ENCODE results near the gene LCN9. TPM values are rescaled to one million over a fixed set of nuclear protein-coding genes. Genes with fewer than 3 reads are reported as not detected.
"Not testable (repeated sequence)": the region's sequence is repeated elsewhere in the genome, so short reads cannot be mapped to it uniquely, and the experiment has no call there.

Gene LCN9
- total RNA-seq, 1 donor from 2014 or later, result not detected

DNA sequence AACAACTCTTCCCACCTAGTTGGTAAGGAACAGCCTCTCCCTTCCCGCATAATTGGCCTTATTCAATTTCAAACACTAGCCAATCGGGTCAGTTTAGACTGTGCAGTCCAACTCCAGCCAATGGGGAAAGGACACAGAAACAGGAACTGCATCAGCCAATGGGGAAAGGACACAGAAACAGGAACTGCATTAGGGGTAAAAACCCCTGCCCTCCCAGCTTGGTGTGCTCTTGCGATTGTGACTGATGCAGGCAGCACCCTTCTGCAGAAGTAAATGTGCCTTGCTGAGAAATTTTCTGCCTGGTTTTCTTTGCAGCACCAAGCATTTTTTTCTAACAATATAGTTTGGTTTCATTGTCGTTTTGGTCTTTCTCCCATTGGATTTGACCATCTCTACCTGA, 15.2 kb upstream of the LCN9 start:
- intact Hi-C loops (cut with micrococcal nuclease), result no loop called here

GRCh38 chr9:135648494-135649410, 14.4 kb upstream of the LCN9 start:
- intact Hi-C loops (cut with micrococcal nuclease), result no loop called here

DNA sequence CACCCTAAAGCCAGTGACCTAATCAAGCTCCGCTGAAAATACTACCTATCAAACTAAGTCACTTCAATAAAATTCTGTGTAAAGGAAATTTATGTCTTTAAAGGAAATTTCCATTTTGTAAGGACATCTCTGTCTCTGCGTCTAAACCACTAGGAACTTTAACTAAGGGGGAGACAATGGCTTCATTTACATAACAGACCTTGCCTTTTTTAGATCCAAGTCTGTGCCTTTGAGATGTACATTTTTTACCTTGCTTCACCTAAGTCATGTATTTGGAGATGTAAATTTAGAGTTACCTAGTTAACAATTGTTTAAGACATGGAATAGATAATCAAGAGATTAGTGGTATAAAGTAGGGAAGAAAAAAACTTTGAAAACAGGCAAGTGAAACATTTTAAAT, 13.6 kb upstream of the LCN9 start:
- intact Hi-C loops (cut with micrococcal nuclease), result no loop called here

GRCh38 chr9:135650408-135650807, 12.7 kb upstream of the LCN9 start:
- intact Hi-C loops (cut with micrococcal nuclease), result no loop called here

GRCh38 chr9:135655317-135655716, 7.8 kb upstream of the LCN9 start:
- intact Hi-C loops (cut with micrococcal nuclease), result no loop called here

- intact Hi-C loops (cut with micrococcal nuclease), result no loop called here
Observed at GRCh38 chr9:135657416-135657815, 5.7 kb upstream of the LCN9 start.

GRCh38 chr9:135659252-135659651, 3.9 kb upstream of the LCN9 start:
- intact Hi-C loops (cut with micrococcal nuclease), result no loop called here

GRCh38 chr9:135660407-135660806, 2.7 kb upstream of the LCN9 start:
- intact Hi-C loops (cut with micrococcal nuclease), result no loop called here

DNA sequence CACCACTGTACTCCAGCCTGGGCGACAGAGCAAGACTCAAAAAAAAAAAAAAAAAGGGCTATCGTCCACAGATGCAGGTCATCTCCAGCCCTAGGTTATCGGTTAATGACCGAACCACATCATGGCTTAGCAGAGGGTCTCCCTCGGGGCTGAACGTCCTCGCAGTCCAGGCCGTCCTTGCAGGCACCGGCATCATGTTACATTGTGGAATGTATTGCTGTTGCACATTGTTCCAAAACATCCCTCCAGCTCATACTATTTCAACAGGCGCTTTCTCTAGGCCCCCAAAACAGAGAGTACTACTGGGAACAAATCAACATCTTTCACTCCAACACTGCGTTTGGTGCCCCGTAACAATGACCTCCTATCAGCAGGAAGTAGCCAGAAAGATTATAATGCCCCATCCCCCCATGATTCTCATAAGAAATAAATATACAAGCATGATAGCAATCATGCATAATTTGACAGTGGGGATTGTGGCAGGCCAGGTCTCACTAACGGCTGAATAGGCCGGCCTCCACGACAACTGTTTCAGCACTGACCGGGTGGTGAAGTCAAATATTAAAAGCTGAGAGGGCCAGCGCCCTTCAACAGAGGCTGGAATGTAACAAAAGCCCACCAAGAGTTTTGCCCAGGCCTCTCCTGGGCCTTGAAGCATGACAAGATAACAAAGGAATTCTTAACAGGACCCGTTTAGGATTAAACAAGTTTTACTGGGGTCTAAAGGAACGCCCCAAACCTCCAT, 1.1 kb upstream of the LCN9 start:
- intact Hi-C loops (cut with micrococcal nuclease), result no loop called here

- intact Hi-C loops (cut with micrococcal nuclease), result no loop called here
Observed at GRCh38 chr9:135663451-135663770, 302 bp downstream of the LCN9 start.

- intact Hi-C loops (cut with micrococcal nuclease), result no loop called here
Observed at GRCh38 chr9:135663857-135664256, 748 bp downstream of the LCN9 start.

DNA sequence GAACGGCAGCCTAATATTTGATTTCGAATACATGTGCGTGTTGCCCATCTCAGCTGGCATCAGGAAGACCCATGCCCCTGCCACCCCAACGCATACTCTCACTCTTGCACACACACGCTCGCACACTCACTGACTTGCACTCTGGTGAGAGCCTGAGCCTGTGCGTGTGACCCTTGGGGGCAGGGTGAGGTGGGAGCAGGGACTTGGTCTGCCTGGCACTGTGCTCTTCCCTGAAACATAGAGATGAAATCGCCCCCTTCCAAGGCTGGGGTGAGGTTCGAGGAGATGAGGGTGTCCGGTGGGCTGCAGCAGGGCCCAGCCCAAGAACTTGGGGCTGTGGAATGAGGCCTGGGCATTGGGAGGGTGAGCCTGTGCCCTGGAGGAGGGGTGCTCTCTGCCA, 1.2 kb downstream of the LCN9 start:
- intact Hi-C loops (cut with micrococcal nuclease), result no loop called here

GRCh38 chr9:135664801-135665794, 2.0 kb downstream of the LCN9 start:
- intact Hi-C loops (cut with micrococcal nuclease), result no loop called here

- intact Hi-C loops (cut with micrococcal nuclease), result no loop called here
Observed at GRCh38 chr9:135665795-135666189, 2.7 kb downstream of the LCN9 start.

GRCh38 chr9:135666534-135667462, 3.7 kb downstream of the LCN9 start:
- intact Hi-C loops (cut with micrococcal nuclease), result no loop called here

- intact Hi-C loops (cut with micrococcal nuclease), result no loop called here
Observed at GRCh38 chr9:135667463-135668001, 4.4 kb downstream of the LCN9 start.

- intact Hi-C loops (cut with micrococcal nuclease), result not testable (repeated sequence)
Observed at GRCh38 chr9:135669018-135669417, 5.9 kb downstream of the LCN9 start.

DNA sequence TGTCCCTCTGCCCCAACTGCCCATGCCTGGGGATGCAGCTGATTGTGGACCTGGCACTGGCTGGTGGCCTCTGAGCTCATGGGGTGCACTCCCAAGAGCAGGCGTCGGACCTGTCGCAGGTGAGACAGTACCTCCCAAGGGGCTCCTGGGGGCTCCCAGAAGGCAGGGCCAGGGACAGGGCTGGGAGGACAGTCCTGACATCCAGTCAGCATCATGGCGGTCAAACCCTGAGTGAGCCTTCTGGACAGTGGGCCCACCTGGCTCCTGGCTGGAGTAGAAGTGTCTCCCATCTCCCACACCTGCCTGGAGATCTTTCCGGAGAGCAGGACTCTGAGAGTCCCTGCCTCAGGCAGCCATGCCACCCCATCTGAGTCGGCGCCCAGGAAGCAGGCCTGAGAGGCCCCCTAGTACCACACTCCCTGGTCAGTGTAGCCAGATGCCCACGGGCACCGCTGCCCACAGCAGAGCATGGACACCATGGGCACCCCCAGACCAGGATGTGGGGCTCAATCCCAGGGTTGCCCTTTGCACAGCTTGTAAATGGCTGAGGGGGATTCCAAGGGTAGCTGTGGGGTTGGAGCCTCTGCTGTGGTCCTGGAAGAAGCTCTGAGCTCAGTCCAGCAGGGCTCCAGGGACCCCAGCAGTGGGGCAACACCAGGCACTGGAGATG, 6.6 kb downstream of the LCN9 start:
- intact Hi-C loops (cut with micrococcal nuclease), result no loop called here

- intact Hi-C loops (cut with micrococcal nuclease), result no loop called here
Observed at GRCh38 chr9:135670721-135671590, 7.8 kb downstream of the LCN9 start.

All from T-helper 1 cell treated with Interleukin-12 subunit alpha and Interleukin-12 subunit beta and Interleukin-4 antibody, amounts not matched to agents 30 ng/mL and 1 ng/mL, for 36 hours (primary cell).